Chondrocyte (in vitro differentiated cells): Measurements from ENCODE around the gene GRID2. TPM values are rescaled to one million over a fixed set of nuclear protein-coding genes. Genes with fewer than 3 reads are reported as not detected.

ENCODE experiments used
- DNase-seq: peaks from one replicate; pipeline ENCODE4 v3.0.0; 2021; ENCODE audit warnings: mixed read lengths, low spot score
- H3K27ac Mint-ChIP-seq: one replicate; pipeline ENCODE4 v1.8.0; 2021; ENCODE audit warnings: mild to moderate bottlenecking, moderate library complexity, mixed read lengths; ENCODE audit not compliant: unreplicated experiment
- H3K27me3 Mint-ChIP-seq: 2 replicates; pipeline ENCODE4 v1.8.0; 2021; ENCODE audit warnings: low read depth, mixed read lengths
- H3K36me3 Mint-ChIP-seq: 2 replicates; pipeline ENCODE4 v1.8.0; 2021; ENCODE audit warnings: low read depth, mixed read lengths
- H3K4me1 Mint-ChIP-seq: 2 replicates; pipeline ENCODE4 v1.8.0; 2021; ENCODE audit warnings: low read depth, mild to moderate bottlenecking, mixed read lengths
- H3K4me3 Mint-ChIP-seq: one replicate; pipeline ENCODE4 v1.8.0; 2021; ENCODE audit warnings: mild to moderate bottlenecking, moderate library complexity, mixed read lengths; ENCODE audit not compliant: unreplicated experiment
- H3K9me3 Mint-ChIP-seq: 2 replicates; pipeline ENCODE4 v1.8.0; 2021; ENCODE audit warnings: low read depth, mixed read lengths
- CTCF ChIP-seq: fragments of 200-600 bp; sonication (generic); IDR thresholded peaks from 2 replicates; pipeline ENCODE4 v1.5.0; 2021; ENCODE audit warnings: antibody characterized with exemption, mild to moderate bottlenecking, moderate library complexity
- total RNA-seq: library from RNA; stranded (reverse); gene quantifications from 3 replicates; pipeline ENCODE4 v1.2.1, GENCODE V29; 2021

Gene GRID2
- total RNA-seq, 1 donor from 2014 or later: not detected

- Mint-ChIP-seq H3K36me3 (no peaks in the 10 kb centered on the region), H3K27me3 (peaks cover 9% of the 10 kb centered on the region), H3K27ac (no peak overlapping the region), H3K9me3 (no peaks in the 10 kb centered on the region), H3K4me3 (no peak overlapping the region), H3K4me1 (no peaks in the 10 kb centered on the region)
- no peak for TF ChIP-seq CTCF
- DNase-seq: no peak
These were observed 1455.7 kb downstream of the GRID2 start for GRCh38 chr4:93759506-93759905.

- H3K4me1 Mint-ChIP-seq: no peaks in the 10 kb centered on the region
- DNase-seq: no peak
- H3K4me3 Mint-ChIP-seq: no peak overlapping the region
- H3K36me3 Mint-ChIP-seq: no peaks in the 10 kb centered on the region
- no peak overlapping the region for H3K27ac Mint-ChIP-seq
- no peak for TF ChIP-seq CTCF
- H3K9me3 Mint-ChIP-seq: no peaks in the 10 kb centered on the region
- H3K27me3 Mint-ChIP-seq: peaks cover 9% of the 10 kb centered on the region
These were observed 1456.5 kb downstream of the GRID2 start for GRCh38 chr4:93760284-93760683.

GRCh38 chr4:93761286-93761685 lies 1457.5 kb downstream of the GRID2 start:
- no peaks in the 10 kb centered on the region for H3K36me3 Mint-ChIP-seq
- TF ChIP-seq CTCF: no peak
- H3K4me3 Mint-ChIP-seq: no peak overlapping the region
- H3K9me3 Mint-ChIP-seq: no peaks in the 10 kb centered on the region
- H3K4me1 Mint-ChIP-seq: no peaks in the 10 kb centered on the region
- H3K27ac Mint-ChIP-seq: no peak overlapping the region
- peaks cover 16% of the 10 kb centered on the region for H3K27me3 Mint-ChIP-seq
- no peak for DNase-seq

GRCh38 chr4:93764639-93765246 lies 1461.0 kb downstream of the GRID2 start:
- Mint-ChIP-seq H3K4me1 (no peaks in the 10 kb centered on the region), H3K27me3 (peaks cover 38% of the 10 kb centered on the region), H3K36me3 (no peaks in the 10 kb centered on the region), H3K9me3 (no peaks in the 10 kb centered on the region), H3K4me3 (no peak overlapping the region), H3K27ac (no peak overlapping the region)
- no peak for DNase-seq
- TF ChIP-seq CTCF: peak; percentile 95

- Mint-ChIP-seq H3K4me1 (no peaks in the 10 kb centered on the region), H3K27ac (no peak overlapping the region), H3K4me3 (no peak overlapping the region), H3K27me3 (peaks cover 39% of the 10 kb centered on the region), H3K9me3 (no peaks in the 10 kb centered on the region), H3K36me3 (no peaks in the 10 kb centered on the region)
- no peak for DNase-seq
- no peak for TF ChIP-seq CTCF
These were observed 1464.2 kb downstream of the GRID2 start for GRCh38 chr4:93767917-93768316.
